Measurements from ENCODE around the gene CA14.

DNA sequence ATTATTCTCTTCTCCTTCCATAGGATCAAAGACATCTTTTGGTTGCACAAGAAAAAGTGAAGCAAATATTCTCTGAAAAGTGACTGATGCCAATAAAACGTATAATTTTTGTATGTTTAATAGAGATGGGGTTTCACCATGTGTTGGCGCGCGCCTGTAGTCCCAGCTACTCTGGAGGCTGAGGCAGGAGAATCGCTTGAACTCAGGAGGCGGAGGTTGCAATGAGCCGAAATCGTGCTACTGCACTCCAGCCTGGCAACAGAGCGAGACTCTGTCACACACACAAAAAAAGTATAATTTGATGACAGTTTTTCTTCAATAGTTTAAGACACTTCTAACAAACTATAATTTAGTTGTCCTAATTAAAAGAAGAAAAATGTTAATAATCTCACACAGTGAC is 45.5 kb upstream of the CA14 start:
- TF ChIP-seq GLIS1 (tag by site-specific recombination; IDR thresholded peaks at IDR 0.05) (no peak), CTCF (tag by site-specific recombination; IDR thresholded peaks at IDR 0.05) (no peak), ZBTB21 (tag by site-specific recombination; IDR thresholded peaks at IDR 0.05) (no peak), ZNF423 (tag by site-specific recombination; IDR thresholded peaks at IDR 0.05) (no peak)
- TF ChIP-seq, protein P1, sequence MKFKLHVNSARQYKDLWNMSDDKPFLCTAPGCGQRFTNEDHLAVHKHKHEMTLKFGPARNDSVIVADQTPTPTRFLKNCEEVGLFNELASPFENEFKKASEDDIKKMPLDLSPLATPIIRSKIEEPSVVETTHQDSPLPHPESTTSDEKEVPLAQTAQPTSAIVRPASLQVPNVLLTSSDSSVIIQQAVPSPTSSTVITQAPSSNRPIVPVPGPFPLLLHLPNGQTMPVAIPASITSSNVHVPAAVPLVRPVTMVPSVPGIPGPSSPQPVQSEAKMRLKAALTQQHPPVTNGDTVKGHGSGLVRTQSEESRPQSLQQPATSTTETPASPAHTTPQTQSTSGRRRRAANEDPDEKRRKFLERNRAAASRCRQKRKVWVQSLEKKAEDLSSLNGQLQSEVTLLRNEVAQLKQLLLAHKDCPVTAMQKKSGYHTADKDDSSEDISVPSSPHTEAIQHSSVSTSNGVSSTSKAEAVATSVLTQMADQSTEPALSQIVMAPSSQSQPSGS (tag by site-specific recombination; IDR thresholded peaks at IDR 0.05; ENCODE audit: low read depth), result no peak
- TF ChIP-seq, protein P2, sequence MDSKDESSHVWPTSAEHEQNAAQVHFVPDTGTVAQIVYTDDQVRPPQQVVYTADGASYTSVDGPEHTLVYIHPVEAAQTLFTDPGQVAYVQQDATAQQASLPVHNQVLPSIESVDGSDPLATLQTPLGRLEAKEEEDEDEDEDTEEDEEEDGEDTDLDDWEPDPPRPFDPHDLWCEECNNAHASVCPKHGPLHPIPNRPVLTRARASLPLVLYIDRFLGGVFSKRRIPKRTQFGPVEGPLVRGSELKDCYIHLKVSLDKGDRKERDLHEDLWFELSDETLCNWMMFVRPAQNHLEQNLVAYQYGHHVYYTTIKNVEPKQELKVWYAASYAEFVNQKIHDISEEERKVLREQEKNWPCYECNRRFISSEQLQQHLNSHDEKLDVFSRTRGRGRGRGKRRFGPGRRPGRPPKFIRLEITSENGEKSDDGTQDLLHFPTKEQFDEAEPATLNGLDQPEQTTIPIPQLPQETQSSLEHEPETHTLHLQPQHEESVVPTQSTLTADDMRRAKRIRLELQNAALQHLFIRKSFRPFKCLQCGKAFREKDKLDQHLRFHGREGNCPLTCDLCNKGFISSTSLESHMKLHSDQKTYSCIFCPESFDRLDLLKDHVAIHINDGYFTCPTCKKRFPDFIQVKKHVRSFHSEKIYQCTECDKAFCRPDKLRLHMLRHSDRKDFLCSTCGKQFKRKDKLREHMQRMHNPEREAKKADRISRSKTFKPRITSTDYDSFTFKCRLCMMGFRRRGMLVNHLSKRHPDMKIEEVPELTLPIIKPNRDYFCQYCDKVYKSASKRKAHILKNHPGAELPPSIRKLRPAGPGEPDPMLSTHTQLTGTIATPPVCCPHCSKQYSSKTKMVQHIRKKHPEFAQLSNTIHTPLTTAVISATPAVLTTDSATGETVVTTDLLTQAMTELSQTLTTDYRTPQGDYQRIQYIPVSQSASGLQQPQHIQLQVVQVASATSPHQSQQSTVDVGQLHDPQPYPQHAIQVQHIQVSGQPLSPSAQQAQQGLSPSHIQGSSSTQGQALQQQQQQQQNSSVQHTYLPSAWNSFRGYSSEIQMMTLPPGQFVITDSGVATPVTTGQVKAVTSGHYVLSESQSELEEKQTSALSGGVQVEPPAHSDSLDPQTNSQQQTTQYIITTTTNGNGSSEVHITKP (tag by site-specific recombination; IDR thresholded peaks at IDR 0.05), result no peak
